Measurements from ENCODE around the gene GMDS. TPM values are rescaled to one million over a fixed set of nuclear protein-coding genes. Genes with fewer than 3 reads are reported as not detected.

Gene GMDS
- total RNA-seq, 1 experiment from 2014 or later = 35.0 TPM

DNA sequence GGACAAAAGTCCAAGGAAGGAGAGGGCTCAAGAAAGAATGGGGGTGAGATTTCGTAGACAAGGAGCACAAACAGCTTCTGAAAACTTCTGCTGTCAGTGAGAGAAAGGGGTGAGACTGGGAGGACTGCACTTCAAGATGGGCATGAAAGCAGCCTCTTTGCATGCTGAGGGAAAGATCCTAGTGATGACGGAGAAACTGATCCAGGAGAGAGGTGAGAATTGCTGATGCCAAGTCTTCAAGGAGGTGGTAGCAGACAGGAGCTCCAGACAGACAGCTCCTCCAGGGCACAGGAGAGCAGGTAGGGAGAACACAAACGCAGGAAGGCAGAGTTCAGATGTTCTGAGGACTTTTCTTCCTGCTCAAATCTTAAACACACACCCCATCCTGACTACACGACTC, 303.9 kb downstream of the GMDS start:
- Mint-ChIP-seq H3K27me3 (ENCODE audit: low read depth) (no peaks in the 10 kb centered on the region), H3K36me3 (no peaks in the 10 kb centered on the region), H3K4me1 (peaks cover 19% of the 10 kb centered on the region), H3K4me3 (no peak overlapping the region), H3K27ac (no peak overlapping the region), H3K9me3 (0 out of 2 replicates have a peak, but pooled peaks cover 3% of the 10 kb centered on the region)
- ChIA-PET POLR2A (no interaction called here), CTCF (no interaction called here)
- no peak for TF ChIP-seq IRF2 (CRISPR knock-in tag; IDR thresholded peaks at IDR 0.05; ENCODE audit: borderline replicate concordance, low read depth)
- TF ChIP-seq NFATC4 (CRISPR knock-in tag; IDR thresholded peaks at IDR 0.05) = no peak
- no peak for TF ChIP-seq PRRX2 (CRISPR knock-in tag; IDR thresholded peaks at IDR 0.05)
- no peak for TF ChIP-seq NR1H2 (CRISPR knock-in tag; IDR thresholded peaks at IDR 0.05)
- TF ChIP-seq HMGA2 (CRISPR knock-in tag; IDR thresholded peaks at IDR 0.05) = no peak
- TF ChIP-seq CREB1 (CRISPR knock-in tag; IDR thresholded peaks at IDR 0.05) = no peak
- no peak for TF ChIP-seq MYBL2 (CRISPR knock-in tag; IDR thresholded peaks at IDR 0.05)
- DNase-seq (ENCODE audit: low spot score) = no peak
- no peak for ATAC-seq

DNA sequence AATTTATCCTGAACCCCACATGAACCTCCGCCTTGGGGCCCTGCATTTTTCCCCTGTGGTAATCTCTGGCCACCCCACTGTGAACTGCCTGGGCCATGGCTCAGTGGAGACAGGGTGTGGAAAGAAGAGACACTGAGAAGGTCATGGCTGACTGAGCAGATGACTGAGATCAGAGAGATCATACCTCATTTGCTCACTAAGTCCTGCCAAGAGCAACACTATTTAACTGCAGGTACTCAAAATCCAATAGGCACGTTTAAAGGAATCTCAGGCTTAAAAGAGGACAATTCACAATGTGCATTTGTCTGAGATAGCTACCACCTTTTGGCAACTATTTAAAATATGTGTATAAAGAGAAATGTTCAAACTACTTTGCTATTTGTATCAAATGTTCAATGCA, 305.0 kb downstream of the GMDS start:
- POLR2A ChIA-PET = no interaction called here
- Mint-ChIP-seq H3K36me3 (no peaks in the 10 kb centered on the region), H3K4me1 (peaks cover 7% of the 10 kb centered on the region), H3K27me3 (ENCODE audit: low read depth) (no peaks in the 10 kb centered on the region), H3K9me3 (0 out of 2 replicates have a peak, but pooled peaks cover 3% of the 10 kb centered on the region), H3K27ac (no peak overlapping the region), H3K4me3 (no peak overlapping the region)
- ATAC-seq (no peak), DNase-seq (ENCODE audit: low spot score) (no peak)
- CTCF ChIA-PET = no interaction called here
- TF ChIP-seq, protein P1, sequence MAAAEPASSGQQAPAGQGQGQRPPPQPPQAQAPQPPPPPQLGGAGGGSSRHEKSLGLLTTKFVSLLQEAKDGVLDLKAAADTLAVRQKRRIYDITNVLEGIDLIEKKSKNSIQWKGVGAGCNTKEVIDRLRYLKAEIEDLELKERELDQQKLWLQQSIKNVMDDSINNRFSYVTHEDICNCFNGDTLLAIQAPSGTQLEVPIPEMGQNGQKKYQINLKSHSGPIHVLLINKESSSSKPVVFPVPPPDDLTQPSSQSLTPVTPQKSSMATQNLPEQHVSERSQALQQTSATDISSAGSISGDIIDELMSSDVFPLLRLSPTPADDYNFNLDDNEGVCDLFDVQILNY (CRISPR knock-in tag; IDR thresholded peaks at IDR 0.05) = no peak
- TF ChIP-seq NR3C1 (CRISPR knock-in tag; conservative IDR thresholded peaks at IDR 0.05; ENCODE audit: low read depth) = no peak
- TF ChIP-seq, protein P2, sequence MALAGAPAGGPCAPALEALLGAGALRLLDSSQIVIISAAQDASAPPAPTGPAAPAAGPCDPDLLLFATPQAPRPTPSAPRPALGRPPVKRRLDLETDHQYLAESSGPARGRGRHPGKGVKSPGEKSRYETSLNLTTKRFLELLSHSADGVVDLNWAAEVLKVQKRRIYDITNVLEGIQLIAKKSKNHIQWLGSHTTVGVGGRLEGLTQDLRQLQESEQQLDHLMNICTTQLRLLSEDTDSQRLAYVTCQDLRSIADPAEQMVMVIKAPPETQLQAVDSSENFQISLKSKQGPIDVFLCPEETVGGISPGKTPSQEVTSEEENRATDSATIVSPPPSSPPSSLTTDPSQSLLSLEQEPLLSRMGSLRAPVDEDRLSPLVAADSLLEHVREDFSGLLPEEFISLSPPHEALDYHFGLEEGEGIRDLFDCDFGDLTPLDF (CRISPR knock-in tag; IDR thresholded peaks at IDR 0.05) = no peak
- TF ChIP-seq, protein P3, sequence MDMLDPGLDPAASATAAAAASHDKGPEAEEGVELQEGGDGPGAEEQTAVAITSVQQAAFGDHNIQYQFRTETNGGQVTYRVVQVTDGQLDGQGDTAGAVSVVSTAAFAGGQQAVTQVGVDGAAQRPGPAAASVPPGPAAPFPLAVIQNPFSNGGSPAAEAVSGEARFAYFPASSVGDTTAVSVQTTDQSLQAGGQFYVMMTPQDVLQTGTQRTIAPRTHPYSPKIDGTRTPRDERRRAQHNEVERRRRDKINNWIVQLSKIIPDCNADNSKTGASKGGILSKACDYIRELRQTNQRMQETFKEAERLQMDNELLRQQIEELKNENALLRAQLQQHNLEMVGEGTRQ (CRISPR knock-in tag; IDR thresholded peaks at IDR 0.05) = no peak
- TF ChIP-seq, protein P4, sequence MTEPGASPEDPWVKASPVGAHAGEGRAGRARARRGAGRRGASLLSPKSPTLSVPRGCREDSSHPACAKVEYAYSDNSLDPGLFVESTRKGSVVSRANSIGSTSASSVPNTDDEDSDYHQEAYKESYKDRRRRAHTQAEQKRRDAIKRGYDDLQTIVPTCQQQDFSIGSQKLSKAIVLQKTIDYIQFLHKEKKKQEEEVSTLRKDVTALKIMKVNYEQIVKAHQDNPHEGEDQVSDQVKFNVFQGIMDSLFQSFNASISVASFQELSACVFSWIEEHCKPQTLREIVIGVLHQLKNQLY (CRISPR knock-in tag; IDR thresholded peaks at IDR 0.05) = no peak
- TF ChIP-seq ZNF423 (CRISPR knock-in tag; IDR thresholded peaks at IDR 0.05) = no peak
- TF ChIP-seq, protein P5, sequence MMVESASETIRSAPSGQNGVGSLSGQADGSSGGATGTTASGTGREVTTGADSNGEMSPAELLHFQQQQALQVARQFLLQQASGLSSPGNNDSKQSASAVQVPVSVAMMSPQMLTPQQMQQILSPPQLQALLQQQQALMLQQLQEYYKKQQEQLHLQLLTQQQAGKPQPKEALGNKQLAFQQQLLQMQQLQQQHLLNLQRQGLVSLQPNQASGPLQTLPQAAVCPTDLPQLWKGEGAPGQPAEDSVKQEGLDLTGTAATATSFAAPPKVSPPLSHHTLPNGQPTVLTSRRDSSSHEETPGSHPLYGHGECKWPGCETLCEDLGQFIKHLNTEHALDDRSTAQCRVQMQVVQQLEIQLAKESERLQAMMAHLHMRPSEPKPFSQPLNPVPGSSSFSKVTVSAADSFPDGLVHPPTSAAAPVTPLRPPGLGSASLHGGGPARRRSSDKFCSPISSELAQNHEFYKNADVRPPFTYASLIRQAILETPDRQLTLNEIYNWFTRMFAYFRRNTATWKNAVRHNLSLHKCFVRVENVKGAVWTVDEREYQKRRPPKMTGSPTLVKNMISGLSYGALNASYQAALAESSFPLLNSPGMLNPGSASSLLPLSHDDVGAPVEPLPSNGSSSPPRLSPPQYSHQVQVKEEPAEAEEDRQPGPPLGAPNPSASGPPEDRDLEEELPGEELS (CRISPR knock-in tag; IDR thresholded peaks at IDR 0.05) = no peak
- no peak for TF ChIP-seq GABPB1 (CRISPR knock-in tag; IDR thresholded peaks at IDR 0.05)
- no peak for TF ChIP-seq CREB1 (CRISPR knock-in tag; IDR thresholded peaks at IDR 0.05)
- TF ChIP-seq, protein P6, sequence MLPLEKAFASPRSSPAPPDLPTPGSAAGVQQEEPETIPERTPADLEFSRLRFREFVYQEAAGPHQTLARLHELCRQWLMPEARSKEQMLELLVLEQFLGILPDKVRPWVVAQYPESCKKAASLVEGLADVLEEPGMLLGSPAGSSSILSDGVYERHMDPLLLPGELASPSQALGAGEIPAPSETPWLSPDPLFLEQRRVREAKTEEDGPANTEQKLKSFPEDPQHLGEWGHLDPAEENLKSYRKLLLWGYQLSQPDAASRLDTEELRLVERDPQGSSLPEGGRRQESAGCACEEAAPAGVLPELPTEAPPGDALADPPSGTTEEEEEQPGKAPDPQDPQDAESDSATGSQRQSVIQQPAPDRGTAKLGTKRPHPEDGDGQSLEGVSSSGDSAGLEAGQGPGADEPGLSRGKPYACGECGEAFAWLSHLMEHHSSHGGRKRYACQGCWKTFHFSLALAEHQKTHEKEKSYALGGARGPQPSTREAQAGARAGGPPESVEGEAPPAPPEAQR (CRISPR knock-in tag; IDR thresholded peaks at IDR 0.05) = no peak
- TF ChIP-seq JAZF1 (CRISPR knock-in tag; IDR thresholded peaks at IDR 0.05) = no peak
- no peak for TF ChIP-seq ATF1 (CRISPR knock-in tag; IDR thresholded peaks at IDR 0.05)
- TF ChIP-seq, protein P7, sequence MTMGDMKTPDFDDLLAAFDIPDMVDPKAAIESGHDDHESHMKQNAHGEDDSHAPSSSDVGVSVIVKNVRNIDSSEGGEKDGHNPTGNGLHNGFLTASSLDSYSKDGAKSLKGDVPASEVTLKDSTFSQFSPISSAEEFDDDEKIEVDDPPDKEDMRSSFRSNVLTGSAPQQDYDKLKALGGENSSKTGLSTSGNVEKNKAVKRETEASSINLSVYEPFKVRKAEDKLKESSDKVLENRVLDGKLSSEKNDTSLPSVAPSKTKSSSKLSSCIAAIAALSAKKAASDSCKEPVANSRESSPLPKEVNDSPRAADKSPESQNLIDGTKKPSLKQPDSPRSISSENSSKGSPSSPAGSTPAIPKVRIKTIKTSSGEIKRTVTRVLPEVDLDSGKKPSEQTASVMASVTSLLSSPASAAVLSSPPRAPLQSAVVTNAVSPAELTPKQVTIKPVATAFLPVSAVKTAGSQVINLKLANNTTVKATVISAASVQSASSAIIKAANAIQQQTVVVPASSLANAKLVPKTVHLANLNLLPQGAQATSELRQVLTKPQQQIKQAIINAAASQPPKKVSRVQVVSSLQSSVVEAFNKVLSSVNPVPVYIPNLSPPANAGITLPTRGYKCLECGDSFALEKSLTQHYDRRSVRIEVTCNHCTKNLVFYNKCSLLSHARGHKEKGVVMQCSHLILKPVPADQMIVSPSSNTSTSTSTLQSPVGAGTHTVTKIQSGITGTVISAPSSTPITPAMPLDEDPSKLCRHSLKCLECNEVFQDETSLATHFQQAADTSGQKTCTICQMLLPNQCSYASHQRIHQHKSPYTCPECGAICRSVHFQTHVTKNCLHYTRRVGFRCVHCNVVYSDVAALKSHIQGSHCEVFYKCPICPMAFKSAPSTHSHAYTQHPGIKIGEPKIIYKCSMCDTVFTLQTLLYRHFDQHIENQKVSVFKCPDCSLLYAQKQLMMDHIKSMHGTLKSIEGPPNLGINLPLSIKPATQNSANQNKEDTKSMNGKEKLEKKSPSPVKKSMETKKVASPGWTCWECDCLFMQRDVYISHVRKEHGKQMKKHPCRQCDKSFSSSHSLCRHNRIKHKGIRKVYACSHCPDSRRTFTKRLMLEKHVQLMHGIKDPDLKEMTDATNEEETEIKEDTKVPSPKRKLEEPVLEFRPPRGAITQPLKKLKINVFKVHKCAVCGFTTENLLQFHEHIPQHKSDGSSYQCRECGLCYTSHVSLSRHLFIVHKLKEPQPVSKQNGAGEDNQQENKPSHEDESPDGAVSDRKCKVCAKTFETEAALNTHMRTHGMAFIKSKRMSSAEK (CRISPR knock-in tag; IDR thresholded peaks at IDR 0.05; ENCODE audit: borderline replicate concordance) = no peak
- TF ChIP-seq TCF7 (CRISPR knock-in tag; IDR thresholded peaks at IDR 0.05; ENCODE audit: low read depth) = no peak
- TF ChIP-seq, protein P8, sequence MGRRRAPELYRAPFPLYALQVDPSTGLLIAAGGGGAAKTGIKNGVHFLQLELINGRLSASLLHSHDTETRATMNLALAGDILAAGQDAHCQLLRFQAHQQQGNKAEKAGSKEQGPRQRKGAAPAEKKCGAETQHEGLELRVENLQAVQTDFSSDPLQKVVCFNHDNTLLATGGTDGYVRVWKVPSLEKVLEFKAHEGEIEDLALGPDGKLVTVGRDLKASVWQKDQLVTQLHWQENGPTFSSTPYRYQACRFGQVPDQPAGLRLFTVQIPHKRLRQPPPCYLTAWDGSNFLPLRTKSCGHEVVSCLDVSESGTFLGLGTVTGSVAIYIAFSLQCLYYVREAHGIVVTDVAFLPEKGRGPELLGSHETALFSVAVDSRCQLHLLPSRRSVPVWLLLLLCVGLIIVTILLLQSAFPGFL (CRISPR knock-in tag; IDR thresholded peaks at IDR 0.05; ENCODE audit: borderline replicate concordance) = no peak
- no peak for TF ChIP-seq MXD4 (CRISPR knock-in tag; IDR thresholded peaks at IDR 0.05; ENCODE audit: borderline replicate concordance)

Measured in WTC11 (cell line).